IMR-90 (cell line): ENCODE results near the gene SIK3. TPM values are rescaled to one million over a fixed set of nuclear protein-coding genes. Genes with fewer than 3 reads are reported as not detected.

Experiments
- ATAC-seq: fragments of 200-7000 bp; cut with Tn5 transposase; 2 replicates; pipeline ENCODE4 v1.9.1; 2020; ENCODE audit warnings: low read depth, mild to moderate bottlenecking, moderate library complexity
- BruUV-seq: library from RNA; stranded (reverse); fragments of 400-500 nt; replicated peaks from 2 replicates; lab custom pipeline; 2021; lab: Mats Ljungman, UMichigan
- CTCF ChIA-PET: fragments of 300-600 bp; formaldehyde crosslinking; extraction: SDS; loops from one replicate; lab custom pipeline; 2021; ENCODE audit warnings: antibody characterized with exemption; lab: Yijun Ruan, JAX
- POLR2A ChIA-PET: fragments of 300-600 bp; sonication (Branson Sonifier 250); formaldehyde crosslinking; loops from one replicate; lab custom pipeline; 2022; ENCODE audit warnings: antibody characterized with exemption; ENCODE audit not compliant: unreplicated experiment; lab: Charles Lee
- DNase-seq: peaks from one replicate; pipeline ENCODE4 v3.0.0; 2013
- H2AFZ ChIP-seq: replicated peaks from 2 replicates; pipeline ENCODE3; 2013; ENCODE audit warnings: low read length, mild to moderate bottlenecking; ENCODE audit not compliant: poor library complexity
- H2AK5ac ChIP-seq: 2 replicates; pipeline ENCODE4 v1.6.1; 2013; ENCODE audit warnings: low read depth, low read length, inconsistent platforms
- H2AK9ac ChIP-seq: replicated peaks from 2 replicates; pipeline ENCODE3; 2013; ENCODE audit warnings: mild to moderate bottlenecking, low read depth, low read length, moderate library complexity; ENCODE audit not compliant: poor library complexity
- H2BK120ac ChIP-seq: 2 replicates; pipeline ENCODE4 v1.6.1; 2013; ENCODE audit warnings: low read depth, low read length, inconsistent platforms
- H2BK15ac ChIP-seq: 3 replicates; pipeline ENCODE4 v1.6.1; 2013; ENCODE audit warnings: low read depth, low read length, inconsistent platforms
- H2BK20ac ChIP-seq: 2 replicates; pipeline ENCODE4 v1.6.1; 2013; ENCODE audit warnings: low read depth, mild to moderate bottlenecking, inconsistent platforms, low read length, moderate library complexity
- H2BK5ac ChIP-seq: 2 replicates; pipeline ENCODE4 v1.6.1; 2013; ENCODE audit warnings: mild to moderate bottlenecking, low read depth, low read length, inconsistent platforms; ENCODE audit not compliant: poor library complexity, severe bottlenecking
- H3K14ac ChIP-seq: replicated peaks from 2 replicates; pipeline ENCODE4 v1.6.1; 2013; ENCODE audit warnings: low read depth, low read length, inconsistent platforms
- H3K18ac ChIP-seq: 2 replicates; pipeline ENCODE4 v1.6.1; 2013; ENCODE audit warnings: low read depth, low read length, control low read depth
- H3K23ac ChIP-seq: 2 replicates; pipeline ENCODE4 v1.6.1; 2013; ENCODE audit warnings: low read depth, low read length, inconsistent platforms
- H3K27ac ChIP-seq: 2 replicates; pipeline ENCODE4 v1.5.1; 2013; ENCODE audit warnings: mild to moderate bottlenecking, control low read depth, low read length; ENCODE audit not compliant: insufficient read depth
- H3K27me3 ChIP-seq: 2 replicates; pipeline ENCODE4 v1.6.1; 2013; ENCODE audit warnings: low read length; ENCODE audit not compliant: control insufficient read depth, insufficient read depth
- H3K36me3 ChIP-seq: 2 replicates; pipeline ENCODE4 v1.6.1; 2013; ENCODE audit warnings: low read length, mixed read lengths; ENCODE audit not compliant: control insufficient read depth, insufficient read depth
- H3K4ac ChIP-seq: 2 replicates; pipeline ENCODE4 v1.6.1; 2013; ENCODE audit warnings: low read depth, low read length, inconsistent platforms
- H3K4me1 ChIP-seq: 2 replicates; pipeline ENCODE4 v1.6.1; 2013; ENCODE audit warnings: low read length, mixed read lengths; ENCODE audit not compliant: control insufficient read depth, insufficient read depth
- H3K4me2 ChIP-seq: 2 replicates; pipeline ENCODE4 v1.6.1; 2013; ENCODE audit warnings: low read depth, mild to moderate bottlenecking, control low read depth, low read length, moderate library complexity
- H3K4me3 ChIP-seq: 2 replicates; pipeline ENCODE4 v1.5.1; 2013; ENCODE audit warnings: low read depth, mild to moderate bottlenecking, control low read depth, low read length, moderate library complexity; ENCODE audit not compliant: insufficient read depth
- H3K56ac ChIP-seq: 2 replicates; pipeline ENCODE4 v1.6.1; 2013; ENCODE audit warnings: low read length, inconsistent platforms; ENCODE audit not compliant: insufficient read depth; ENCODE audit errors: extremely low read depth
- H3K79me1 ChIP-seq, 2 experiments: 2 replicates each; pipeline ENCODE4 v1.6.1; 2013; ENCODE audit warnings: low read length in 2 of 2, inconsistent platforms in 1 of 2, low read depth in 1 of 2
- H3K9ac ChIP-seq: 2 replicates; pipeline ENCODE4 v1.6.1; 2013; ENCODE audit warnings: low read depth, low read length, control low read depth
- H3K9me1 ChIP-seq: 2 replicates; pipeline ENCODE4 v1.6.1; 2013; ENCODE audit warnings: low read length, inconsistent platforms; ENCODE audit not compliant: insufficient read depth
- H3K9me3 ChIP-seq: 2 replicates; pipeline ENCODE4 v1.6.1; 2013; ENCODE audit warnings: low read length; ENCODE audit not compliant: control insufficient read depth, insufficient read depth
- H4K20me1 ChIP-seq: 2 replicates; pipeline ENCODE4 v1.6.1; 2013; ENCODE audit warnings: low read length, inconsistent platforms; ENCODE audit not compliant: insufficient read depth
- H4K5ac ChIP-seq: 2 replicates; pipeline ENCODE4 v1.6.1; 2013; ENCODE audit warnings: mild to moderate bottlenecking, low read depth, low read length, control low read depth
- H4K8ac ChIP-seq, 2 experiments: 2 replicates each; pipeline ENCODE4 v1.6.1; 2013; ENCODE audit warnings: low read depth in 2 of 2, low read length in 2 of 2, control low read depth in 1 of 2, inconsistent platforms in 1 of 2
- H4K91ac ChIP-seq: 2 replicates; pipeline ENCODE4 v1.6.1; 2013; ENCODE audit warnings: low read depth, low read length, inconsistent platforms; ENCODE audit not compliant: insufficient read depth
- BHLHE40 ChIP-seq: fragments of 150-350 bp; IDR thresholded peaks from 2 replicates; pipeline ENCODE4 v1.6.1; 2016; ENCODE audit warnings: mild to moderate bottlenecking, low read depth, low read length
- CEBPB ChIP-seq: IDR thresholded peaks from 2 replicates; pipeline ENCODE4 v1.6.1; 2012; ENCODE audit warnings: low read depth, low read length, improper control_type of control experiment
- CHD1 ChIP-seq: IDR thresholded peaks from 2 replicates; pipeline ENCODE4 v1.6.1; 2012; ENCODE audit warnings: low read depth, low read length, improper control_type of control experiment
- CTCF ChIP-seq: conservative IDR thresholded peaks from 2 replicates; pipeline ENCODE4 v1.5.1; 2012; ENCODE audit warnings: mild to moderate bottlenecking, low read depth, low read length, improper control_type of control experiment
- ELK1 ChIP-seq: fragments of 150-350 bp; IDR thresholded peaks from 2 replicates; pipeline ENCODE4 v1.6.1; 2016; ENCODE audit warnings: low read depth, mild to moderate bottlenecking, low read length, moderate library complexity, borderline replicate concordance
- FOS ChIP-seq: fragments of 150-350 bp; IDR thresholded peaks from 2 replicates; pipeline ENCODE4 v1.6.1; 2016; ENCODE audit warnings: low read depth, low read length
- MAFK ChIP-seq: IDR thresholded peaks from 2 replicates; pipeline ENCODE4 v1.6.1; 2012; ENCODE audit warnings: low read depth, low read length, improper control_type of control experiment
- MAZ ChIP-seq: IDR thresholded peaks from 2 replicates; pipeline ENCODE4 v1.6.1; 2012; ENCODE audit warnings: low read depth, mild to moderate bottlenecking, low read length, improper control_type of control experiment, moderate library complexity, borderline replicate concordance
- MXI1 ChIP-seq: IDR thresholded peaks from 2 replicates; pipeline ENCODE4 v1.6.1; 2012; ENCODE audit warnings: low read depth, mild to moderate bottlenecking, low read length, moderate library complexity, borderline replicate concordance
- NFE2L2 ChIP-seq: fragments of 150-350 bp; IDR thresholded peaks from 2 replicates; pipeline ENCODE4 v1.6.1; 2016; ENCODE audit warnings: low read depth, mild to moderate bottlenecking, low read length
- POLR2A ChIP-seq: IDR thresholded peaks from 2 replicates; pipeline ENCODE4 v1.6.1; 2012; ENCODE audit warnings: mild to moderate bottlenecking, low read depth, low read length
- RAD21 ChIP-seq: IDR thresholded peaks from 2 replicates; pipeline ENCODE4 v1.6.1; 2012; ENCODE audit warnings: low read length, improper control_type of control experiment
- RCOR1 ChIP-seq: IDR thresholded peaks from 2 replicates; pipeline ENCODE4 v1.6.1; 2012; ENCODE audit warnings: mild to moderate bottlenecking, low read length, improper control_type of control experiment; ENCODE audit not compliant: insufficient replicate concordance
- RFX5 ChIP-seq: IDR thresholded peaks from 2 replicates; pipeline ENCODE4 v1.8.0; 2012; ENCODE audit warnings: low read depth, mild to moderate bottlenecking, low read length, moderate library complexity
- SMC3 ChIP-seq: fragments of 150-350 bp; IDR thresholded peaks from 2 replicates; pipeline ENCODE4 v1.6.1; 2016; ENCODE audit warnings: low read depth, mild to moderate bottlenecking, antibody characterized with exemption, low read length, moderate library complexity
- USF2 ChIP-seq: fragments of 150-350 bp; IDR thresholded peaks from 2 replicates; pipeline ENCODE4 v1.6.1; 2017; ENCODE audit warnings: mild to moderate bottlenecking, antibody characterized with exemption, low read length, low read depth
- WGBS, 2 experiments: methylation state at CpG; one replicate each; pipeline versions ENCODE4 v1.1.5 to v1.1.7; 2013; ENCODE audit warnings: missing lambda C conversion rate in 2 of 2; ENCODE audit not compliant: insufficient read length in 1 of 2; ENCODE audit errors: extremely low coverage in 2 of 2; 5-methylcytosine and 5-hydroxymethylcytosine counted together
- dilution Hi-C: fragments of 300-500 bp; cut with HindIII; formaldehyde crosslinking; loops from one replicate; pipeline ENCODE4 v1.14.3; 2018; ENCODE audit warnings: low sequenced_read_pairs; ENCODE audit not compliant: unreplicated experiment
- in situ Hi-C: fragments of 300-500 bp; cut with MboI; formaldehyde crosslinking; loops from 3 replicates; pipeline ENCODE4 v1.14.3; 2019; ENCODE audit warnings: low sequenced_read_pairs, inconsistent platforms, mixed read lengths
- intact Hi-C: fragments of 100-400 bp; cut with micrococcal nuclease; formaldehyde crosslinking; loops from 2 replicates; pipeline ENCODE4 v1.10.0; 2022
- polyA plus RNA-seq, 3 experiments: library from polyadenylated mRNA; depleted of rRNA; stranded (reverse); fragments of >200 nt; gene quantifications; 2 replicates each; pipeline ENCODE4 v1.2.3, GENCODE V29; 2012; ENCODE audit warnings: low replicate concordance in 1 of 3
- total RNA-seq: library from RNA; depleted of rRNA; stranded (reverse); fragments of >200 nt; gene quantifications from 2 replicates; pipeline ENCODE4 v1.2.3, GENCODE V29; 2012

SIK3 gene
- total and polyA plus RNA-seq, 2 of the 4 experiments (the other 2 are of a cell fraction) = 8.2 to 9.1 TPM

GRCh38 chr11:117066959-117067358, 31.3 kb downstream of the SIK3 start:
- Histone ChIP-seq H3K4ac (no peak overlapping the region), H3K27ac (no peak overlapping the region), H2BK20ac (no peak overlapping the region), H3K56ac (no peak overlapping the region), H2AFZ (no peak overlapping the region), H2AK9ac (no peak overlapping the region), H4K5ac (no peak overlapping the region), H2BK15ac (no peak overlapping the region), H3K23ac (no peak overlapping the region), H3K4me1 (peaks cover 8% of the 10 kb centered on the region), H3K27me3 (no peaks in the 10 kb centered on the region), H4K91ac (no peak overlapping the region), H3K4me2 (no peak overlapping the region), H3K9ac (no peak overlapping the region), H3K9me1 (peaks cover 9% of the 10 kb centered on the region), H3K9me3 (no peaks in the 10 kb centered on the region), H4K8ac (no peak overlapping the region), H4K20me1 (peaks cover 24% of the 10 kb centered on the region), H2BK120ac (no peak overlapping the region), H2AK5ac (no peak overlapping the region), H3K79me1 (peaks cover 21 to 50% of the 10 kb centered on the region in 2 experiments; a peak in 3 of 4 replicates), H3K14ac (no peak overlapping the region), H2BK5ac (no peak overlapping the region), H3K36me3 (no peaks in the 10 kb centered on the region), H3K4me3 (no peak overlapping the region), H3K18ac (no peak overlapping the region)
- CTCF ChIA-PET = no interaction called here
- no CpG with 5 or more reads among the region's 2 CpGs for WGBS, 2 experiments
- intact Hi-C loops = no loop called here
- DNase-seq (no peak), ATAC-seq (no peak)
- dilution Hi-C loops = no loop called here
- in situ Hi-C loops = no loop called here
- POLR2A ChIA-PET = no interaction called here
- no TSS peak for BruUV-seq
- no peak for TF ChIP-seq CEBPB
- TF ChIP-seq RAD21 = no peak
- no peak for TF ChIP-seq SMC3
- no peak for TF ChIP-seq USF2
- no peak for TF ChIP-seq RCOR1
- TF ChIP-seq RFX5 = no peak
- TF ChIP-seq CTCF = no peak
- TF ChIP-seq MXI1 = no peak
- no peak for TF ChIP-seq ELK1
- no peak for TF ChIP-seq FOS
- no peak for TF ChIP-seq MAZ
- TF ChIP-seq POLR2A = no peak
- no peak for TF ChIP-seq CHD1
- TF ChIP-seq BHLHE40 = no peak
- no peak for TF ChIP-seq NFE2L2
- TF ChIP-seq MAFK = no peak
